Bronchial epithelial cell (primary cell): ENCODE measurements around the gene WIPF1. TPM values are rescaled to one million over a fixed set of nuclear protein-coding genes. Genes with fewer than 3 reads are reported as not detected.

Source experiments
- DNase-seq: peaks from one replicate; pipeline ENCODE4 v3.0.0-alpha.2; 2010; ENCODE audit warnings: low read depth
- FAIRE-seq: peaks from 2 replicates; lab custom pipeline; 2011; peaks lifted over from hg19 to GRCh38; lab: Jason Lieb, UNC
- H3K27me3 ChIP-seq: 2 replicates; pipeline ENCODE4 v1.5.1; 2011; ENCODE audit warnings: low read length; ENCODE audit not compliant: control insufficient read depth, insufficient read depth
- H3K36me3 ChIP-seq: 2 replicates; pipeline ENCODE4 v1.5.1; 2011; ENCODE audit warnings: low read length; ENCODE audit not compliant: control insufficient read depth, insufficient read depth
- H3K4me3 ChIP-seq: 2 replicates; pipeline ENCODE4 v1.5.1; 2011; ENCODE audit warnings: mild to moderate bottlenecking, low read depth, low read length, control low read depth
- total RNA-seq: library from RNA; depleted of rRNA; stranded (reverse); fragments of >200 nt; gene quantifications from 2 replicates; pipeline ENCODE4 v1.2.1, GENCODE V29; 2014
- TF ChIP-seq, protein P1 (sequence below): IDR thresholded peaks from 2 replicates; pipeline ENCODE4 v1.5.1; 2011; ENCODE audit warnings: mild to moderate bottlenecking, moderate library complexity, low read length, control low read depth, inconsistent platforms; ENCODE audit not compliant: insufficient read depth, severe bottlenecking

WIPF1 gene
- total RNA-seq, 1 donor from 2014 or later, result 0.26 TPM

GRCh38 chr2:174574657-174575056 is 22.9 kb downstream of the WIPF1 start:
- DNase-seq, result peak; percentile 43
- TF ChIP-seq, protein P1, sequence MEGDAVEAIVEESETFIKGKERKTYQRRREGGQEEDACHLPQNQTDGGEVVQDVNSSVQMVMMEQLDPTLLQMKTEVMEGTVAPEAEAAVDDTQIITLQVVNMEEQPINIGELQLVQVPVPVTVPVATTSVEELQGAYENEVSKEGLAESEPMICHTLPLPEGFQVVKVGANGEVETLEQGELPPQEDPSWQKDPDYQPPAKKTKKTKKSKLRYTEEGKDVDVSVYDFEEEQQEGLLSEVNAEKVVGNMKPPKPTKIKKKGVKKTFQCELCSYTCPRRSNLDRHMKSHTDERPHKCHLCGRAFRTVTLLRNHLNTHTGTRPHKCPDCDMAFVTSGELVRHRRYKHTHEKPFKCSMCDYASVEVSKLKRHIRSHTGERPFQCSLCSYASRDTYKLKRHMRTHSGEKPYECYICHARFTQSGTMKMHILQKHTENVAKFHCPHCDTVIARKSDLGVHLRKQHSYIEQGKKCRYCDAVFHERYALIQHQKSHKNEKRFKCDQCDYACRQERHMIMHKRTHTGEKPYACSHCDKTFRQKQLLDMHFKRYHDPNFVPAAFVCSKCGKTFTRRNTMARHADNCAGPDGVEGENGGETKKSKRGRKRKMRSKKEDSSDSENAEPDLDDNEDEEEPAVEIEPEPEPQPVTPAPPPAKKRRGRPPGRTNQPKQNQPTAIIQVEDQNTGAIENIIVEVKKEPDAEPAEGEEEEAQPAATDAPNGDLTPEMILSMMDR, result no peak
- FAIRE-seq, result no peak
- no peak overlapping the region for H3K4me3 ChIP-seq
- H3K36me3 ChIP-seq, result no peaks in the 10 kb centered on the region
- no peaks in the 10 kb centered on the region for H3K27me3 ChIP-seq

DNA sequence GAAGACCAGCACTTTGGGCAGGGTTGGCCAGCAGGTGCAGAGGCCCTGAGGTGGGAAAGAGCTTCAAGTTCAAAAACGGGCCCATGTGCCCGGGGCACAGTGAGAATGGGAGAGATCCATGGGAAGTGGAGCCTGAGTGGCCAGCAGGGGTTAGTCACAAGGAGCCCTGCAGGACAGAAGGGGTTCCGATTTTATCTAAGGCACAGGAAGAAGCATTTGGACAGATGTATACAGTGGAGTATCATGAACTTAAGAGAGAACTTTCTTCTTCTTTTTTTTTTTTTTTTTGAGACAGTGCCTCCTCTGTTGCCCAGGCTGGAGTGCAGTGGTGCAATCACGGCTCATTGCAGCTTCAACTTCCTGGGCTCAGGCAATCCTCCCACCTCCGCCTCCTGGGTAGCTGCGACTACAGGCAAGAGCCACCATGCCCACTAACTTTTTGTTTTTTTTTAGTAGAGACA is 24.0 kb downstream of the WIPF1 start:
- TF ChIP-seq, protein P1, result peak; percentile 8
- peak; percentile 64 for DNase-seq
- no peak overlapping the region for H3K4me3 ChIP-seq
- no peak for FAIRE-seq
- H3K36me3 ChIP-seq, result no peaks in the 10 kb centered on the region
- no peaks in the 10 kb centered on the region for H3K27me3 ChIP-seq

DNA sequence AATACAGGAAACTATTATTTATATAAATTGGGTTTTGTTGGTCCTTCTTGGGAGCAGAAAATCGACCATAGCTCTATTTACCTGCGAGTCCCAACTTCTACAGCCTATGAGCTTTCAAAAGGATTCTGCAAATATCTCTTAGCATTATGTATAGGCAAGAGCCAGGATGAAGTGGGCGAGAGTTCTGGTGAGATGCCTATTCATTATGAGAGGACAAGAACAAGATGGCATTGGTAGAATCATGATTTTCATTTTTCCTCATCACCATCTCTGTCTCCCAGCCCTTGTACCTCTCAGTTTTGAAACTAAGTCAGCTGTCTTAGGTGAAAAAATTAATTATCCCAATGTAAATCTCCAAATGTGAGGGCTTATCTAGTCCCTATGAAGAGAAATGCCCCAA is 25.0 kb downstream of the WIPF1 start:
- no peak for FAIRE-seq
- H3K36me3 ChIP-seq, result no peaks in the 10 kb centered on the region
- no peaks in the 10 kb centered on the region for H3K27me3 ChIP-seq
- DNase-seq, result no peak
- TF ChIP-seq, protein P1, result no peak
- no peak overlapping the region for H3K4me3 ChIP-seq

- no peaks in the 10 kb centered on the region for H3K36me3 ChIP-seq
- FAIRE-seq (no peak), DNase-seq (no peak)
- H3K4me3 ChIP-seq, result no peak overlapping the region
- H3K27me3 ChIP-seq, result no peaks in the 10 kb centered on the region
- TF ChIP-seq, protein P1, result no peak
Observed at GRCh38 chr2:174571669-174572323, 25.8 kb downstream of the WIPF1 start.

- TF ChIP-seq, protein P1, result no peak
- Histone ChIP-seq H3K36me3 (no peaks in the 10 kb centered on the region), H3K27me3 (no peaks in the 10 kb centered on the region), H3K4me3 (no peak overlapping the region)
- no peak for FAIRE-seq
- DNase-seq, result peak; percentile 34
Observed at GRCh38 chr2:174570318-174570958, 27.2 kb downstream of the WIPF1 start.
